NCI-H2196 (cell line): ENCODE results near the gene ARSK.

Experiments used
- DNase-seq: peaks from one replicate; lab custom pipeline; 2025; ENCODE audit not compliant: unreplicated experiment; lab: John Stamatoyannopoulos, UW

ARSK gene

DNA sequence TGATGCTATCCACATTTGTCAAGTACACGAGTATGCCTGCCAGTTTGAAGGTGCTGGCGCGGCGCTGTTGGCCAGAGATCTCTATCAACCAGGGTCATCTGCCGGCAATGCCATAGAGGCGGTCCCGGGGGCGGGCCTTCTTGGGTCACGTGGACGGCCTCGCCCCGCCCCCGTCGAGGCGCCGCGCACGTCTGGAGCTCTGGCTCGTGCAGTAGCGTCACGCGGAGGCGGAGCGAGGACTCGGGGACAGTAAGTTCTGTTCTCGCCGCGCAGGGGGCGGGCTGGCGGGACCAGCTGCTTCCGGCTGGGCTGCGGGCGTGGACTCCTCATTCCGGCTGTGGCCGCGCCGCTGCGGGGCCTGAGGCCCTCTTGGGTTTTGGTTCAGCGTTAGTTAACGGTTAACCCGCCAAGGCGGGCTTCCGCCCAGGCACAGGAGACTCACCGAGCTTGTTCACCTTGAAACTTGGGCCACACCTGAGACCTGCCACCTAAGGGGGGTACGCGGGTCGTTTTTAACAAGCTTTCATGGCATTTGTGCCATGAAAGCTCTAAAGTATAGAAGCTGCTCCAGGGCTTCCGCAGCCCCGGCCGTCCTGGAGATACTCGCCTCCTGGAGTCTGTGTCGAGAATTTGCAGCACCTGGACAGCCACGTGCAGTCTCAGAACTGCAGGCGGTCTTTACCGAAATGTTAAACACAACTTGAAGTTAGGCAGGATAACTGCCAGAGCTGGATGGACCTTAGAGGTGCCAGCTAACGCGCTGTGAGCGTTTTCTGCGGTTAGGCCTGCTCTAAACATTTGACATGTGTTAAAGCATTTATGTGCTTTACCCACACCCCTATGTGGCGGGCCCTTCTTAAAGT lies 91.9 kb downstream of the ARSK start, which contains the start of gene RFESD:
Gene RFESD (plus strand): TSS at position 209 of the 863 bp plus-strand sequence. CDS start 5,495 bp downstream, outside the sequence.
- peak; percentile 91 for DNase-seq

- DNase-seq: no peak
Measured at GRCh38 chr5:95647886-95648860, 93.3 kb downstream of the ARSK start.

- DNase-seq: no peak
Measured at GRCh38 chr5:95649274-95649673, 94.4 kb downstream of the ARSK start.

- DNase-seq: no peak
Measured at GRCh38 chr5:95649842-95650620, 95.1 kb downstream of the ARSK start.

DNA sequence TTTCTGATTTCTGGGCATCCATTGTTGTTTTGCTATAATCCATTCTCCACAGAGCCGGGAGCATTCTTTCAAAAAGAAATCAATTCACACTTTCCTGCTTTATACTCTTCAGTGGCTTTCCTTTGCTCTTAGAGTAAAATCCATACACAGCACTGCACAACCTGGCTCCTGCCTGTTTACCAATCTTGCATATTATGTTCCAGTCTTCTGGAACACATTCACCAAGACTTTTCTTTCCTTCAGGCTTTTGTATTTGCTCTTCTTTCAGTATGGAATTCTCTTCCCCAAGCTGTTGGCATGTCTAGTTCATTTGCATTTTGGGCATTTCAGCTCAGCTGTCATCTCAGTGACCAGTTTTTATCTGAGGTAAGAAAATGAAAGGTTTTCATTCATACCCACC lies 97.9 kb downstream of the ARSK start:
- DNase-seq: no peak

- no peak for DNase-seq
Measured at GRCh38 chr5:95654196-95654595, 99.3 kb downstream of the ARSK start.
